ENCODE measurements around the gene SP9.

- peak in 3 of 6 experiments; percentile 9 to 43 (median 17) for TF ChIP-seq CTCF (IDR thresholded peaks at IDR 0.05)
- no peak for TF ChIP-seq POLR2A (IDR thresholded peaks at IDR 0.05)
These were observed 2.0 kb downstream of the SP9 start for GRCh38 chr2:174336501-174337336.

Data from esophagus squamous epithelium (tissue), 4 donors.